ENCODE results near the gene NOTCH2.

- no peak for TF ChIP-seq POLR2AphosphoS5 (IDR thresholded peaks at IDR 0.05)
- TF ChIP-seq, protein P1, sequence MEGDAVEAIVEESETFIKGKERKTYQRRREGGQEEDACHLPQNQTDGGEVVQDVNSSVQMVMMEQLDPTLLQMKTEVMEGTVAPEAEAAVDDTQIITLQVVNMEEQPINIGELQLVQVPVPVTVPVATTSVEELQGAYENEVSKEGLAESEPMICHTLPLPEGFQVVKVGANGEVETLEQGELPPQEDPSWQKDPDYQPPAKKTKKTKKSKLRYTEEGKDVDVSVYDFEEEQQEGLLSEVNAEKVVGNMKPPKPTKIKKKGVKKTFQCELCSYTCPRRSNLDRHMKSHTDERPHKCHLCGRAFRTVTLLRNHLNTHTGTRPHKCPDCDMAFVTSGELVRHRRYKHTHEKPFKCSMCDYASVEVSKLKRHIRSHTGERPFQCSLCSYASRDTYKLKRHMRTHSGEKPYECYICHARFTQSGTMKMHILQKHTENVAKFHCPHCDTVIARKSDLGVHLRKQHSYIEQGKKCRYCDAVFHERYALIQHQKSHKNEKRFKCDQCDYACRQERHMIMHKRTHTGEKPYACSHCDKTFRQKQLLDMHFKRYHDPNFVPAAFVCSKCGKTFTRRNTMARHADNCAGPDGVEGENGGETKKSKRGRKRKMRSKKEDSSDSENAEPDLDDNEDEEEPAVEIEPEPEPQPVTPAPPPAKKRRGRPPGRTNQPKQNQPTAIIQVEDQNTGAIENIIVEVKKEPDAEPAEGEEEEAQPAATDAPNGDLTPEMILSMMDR (IDR thresholded peaks at IDR 0.05): no peak
Measured at GRCh38 chr1:119981496-119981895, 88.0 kb downstream of the NOTCH2 start.

Measured in breast epithelium (tissue), 3 donors.